Measurements from ENCODE around the gene CAMTA1.

- no peak for TF ChIP-seq CTCF (IDR thresholded peaks at IDR 0.05)
- no peak for TF ChIP-seq POLR2A (IDR thresholded peaks at IDR 0.05)
Observed at GRCh38 chr1:7557301-7557891, 772.1 kb downstream of the CAMTA1 start.
